Inflammatory macrophage treated with lipopolysaccharide for 1 hour (primary cell): ENCODE results near the gene HSP90AB1.

Experiments used
- DNase-seq, 2 donors: peaks; one replicate each; pipeline ENCODE4 v3.0.0-alpha.2; 2020 to 2022

Gene HSP90AB1

DNA sequence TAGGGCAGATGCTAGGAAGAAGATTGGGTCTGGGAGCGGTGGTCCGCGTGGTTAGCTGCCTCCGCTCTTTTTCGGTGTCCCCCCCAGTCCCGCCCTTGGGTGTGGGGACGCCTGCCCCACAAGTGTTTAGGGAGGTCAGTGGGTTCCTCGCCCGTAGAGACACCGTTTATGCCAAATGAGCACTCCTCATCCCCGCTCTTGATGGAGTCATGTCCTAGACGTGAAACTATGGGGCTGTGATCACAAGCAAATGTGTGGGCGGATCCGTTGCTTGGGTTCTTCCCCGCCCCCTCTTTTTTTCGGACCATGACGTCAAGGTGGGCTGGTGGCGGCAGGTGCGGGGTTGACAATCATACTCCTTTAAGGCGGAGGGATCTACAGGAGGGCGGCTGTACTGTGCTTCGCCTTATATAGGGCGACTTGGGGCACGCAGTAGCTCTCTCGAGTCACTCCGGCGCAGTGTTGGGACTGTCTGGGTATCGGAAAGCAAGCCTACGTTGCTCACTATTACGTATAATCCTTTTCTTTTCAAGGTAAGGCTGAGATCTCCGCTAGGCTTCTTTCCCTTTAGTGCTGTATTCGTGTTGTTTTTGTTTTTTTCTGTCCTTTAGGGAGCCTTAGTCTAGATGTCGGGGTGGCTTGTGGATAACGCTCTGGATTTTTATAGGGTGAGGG lies at the start of gene HSP90AB1:
TSS of gene HSP90AB1 (plus strand) at position 439 of the 675 bp plus-strand sequence. CDS start 1,529 bp downstream, outside the sequence.
- peak; percentile 96 to 98 for DNase-seq

DNA sequence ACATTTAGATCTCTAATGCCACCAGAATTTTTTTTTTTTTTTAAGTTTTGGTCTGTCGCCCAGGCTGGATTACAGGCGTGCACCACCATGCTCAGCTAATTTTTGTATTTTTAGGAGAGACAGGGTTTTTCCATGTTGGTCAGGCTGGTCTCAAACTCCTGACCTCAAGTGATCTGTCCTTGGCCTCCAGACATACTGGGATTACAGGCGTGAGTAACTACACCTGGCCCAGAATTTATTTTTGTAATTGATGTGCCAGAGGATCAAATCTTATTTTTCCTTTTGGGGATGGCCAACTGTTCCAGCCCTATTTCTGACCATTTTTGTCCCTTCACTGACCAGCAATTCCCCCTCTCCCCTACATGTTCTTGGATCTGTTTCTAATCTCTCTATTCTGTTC lies 48.2 kb upstream of the HSP90AB1 start:
- DNase-seq = no peak

DNA sequence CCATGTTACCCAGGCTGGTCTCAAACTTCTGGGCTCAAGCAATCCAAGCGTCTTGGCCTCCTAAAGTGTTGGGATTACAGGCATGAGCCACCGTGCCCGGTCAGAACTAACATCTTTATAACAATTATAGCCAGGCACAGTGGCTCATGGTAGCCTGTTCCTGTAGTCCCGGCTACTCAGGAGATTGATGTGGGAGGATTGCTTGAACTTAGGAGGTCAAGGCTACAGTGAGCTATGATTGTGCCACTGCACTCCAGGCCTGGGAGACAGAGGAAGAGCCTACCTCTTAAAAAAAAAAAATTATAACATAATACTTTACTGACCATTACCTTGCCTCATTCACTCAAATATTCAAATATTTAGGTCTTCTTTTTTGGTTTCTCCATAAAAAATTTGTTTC lies 47.0 kb upstream of the HSP90AB1 start:
- no peak for DNase-seq

DNA sequence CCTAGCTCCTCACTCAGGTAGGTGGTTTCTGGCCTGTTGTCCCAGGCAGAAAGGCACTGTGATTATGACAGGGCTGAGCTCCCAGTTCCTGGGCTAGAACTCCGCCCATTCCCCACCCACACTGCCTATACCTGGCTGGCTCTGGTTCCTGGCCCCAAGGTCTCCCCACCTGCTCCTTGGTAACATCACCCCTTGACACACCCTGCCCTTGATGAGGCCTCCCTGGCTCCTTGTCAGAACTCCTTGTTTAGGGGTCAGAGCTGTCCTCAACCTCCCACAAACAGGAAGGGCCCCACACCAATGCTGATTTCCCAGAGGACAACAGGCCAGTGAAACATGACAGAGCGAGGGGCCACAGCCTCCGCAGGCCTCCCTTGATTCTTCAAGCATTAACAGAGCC lies 45.7 kb upstream of the HSP90AB1 start:
- DNase-seq = no peak

DNA sequence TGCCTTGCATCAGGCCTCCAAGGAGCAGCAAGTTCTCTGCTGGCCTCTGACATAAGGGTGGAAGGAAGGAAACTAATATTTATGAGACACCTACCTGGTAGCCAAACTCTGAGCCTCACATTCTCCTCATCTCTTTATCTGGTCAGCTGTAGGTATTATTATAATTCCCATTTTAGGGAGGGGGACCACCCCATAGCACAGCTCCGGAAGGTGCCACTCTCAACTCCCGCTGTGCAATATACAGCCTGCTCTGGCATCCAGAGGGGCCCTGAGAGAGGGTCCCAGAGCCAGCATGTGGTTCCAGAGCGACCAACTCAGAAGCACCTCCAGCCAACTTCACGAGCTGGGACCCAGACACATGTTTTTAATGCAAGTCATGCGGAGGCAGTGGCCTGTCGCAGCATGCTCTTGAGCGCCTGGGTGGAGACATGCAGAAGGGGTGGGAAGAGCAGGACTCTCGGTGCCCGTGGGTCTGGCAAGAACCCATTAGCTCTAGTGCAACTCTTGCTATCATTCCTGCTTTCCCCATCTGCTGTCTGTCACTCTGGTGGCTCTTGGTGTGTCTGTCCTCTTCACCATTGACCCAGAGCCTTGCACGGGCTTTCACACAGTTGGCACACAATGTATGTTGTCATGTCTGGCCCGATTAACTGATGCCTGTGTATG lies 45.1 kb upstream of the HSP90AB1 start:
- no peak for DNase-seq

DNA sequence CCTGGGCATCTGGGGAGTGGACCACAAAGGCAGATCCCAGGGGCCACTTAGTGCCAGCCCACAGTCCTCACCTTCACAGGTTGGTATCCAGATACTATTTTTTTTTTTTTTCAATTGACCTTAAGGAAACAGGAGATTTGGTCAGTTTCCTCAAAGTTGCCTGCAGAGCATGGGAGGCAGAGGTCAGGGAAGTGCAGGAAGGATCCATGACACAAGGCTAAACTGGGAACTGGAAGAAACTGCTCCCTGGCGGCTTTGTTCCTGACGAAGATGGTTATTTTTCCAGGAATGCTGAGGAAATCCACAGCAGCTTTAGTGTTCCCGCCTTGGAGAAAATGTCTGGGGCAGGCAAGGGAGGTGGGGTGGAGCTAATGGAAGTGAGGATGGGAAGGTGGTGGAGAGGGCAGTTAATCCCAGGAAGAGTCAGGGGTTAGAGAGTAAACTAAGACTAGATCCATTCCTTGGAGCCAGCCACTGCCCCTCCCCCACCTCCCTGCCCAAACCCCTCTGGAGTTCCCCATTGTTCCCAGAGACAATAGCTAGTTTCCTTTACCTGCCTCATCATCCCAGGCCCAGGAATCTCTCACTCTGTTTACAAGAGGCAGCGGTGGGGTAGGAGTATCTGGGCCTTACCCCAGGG lies 44.4 kb upstream of the HSP90AB1 start:
- DNase-seq = no peak

DNA sequence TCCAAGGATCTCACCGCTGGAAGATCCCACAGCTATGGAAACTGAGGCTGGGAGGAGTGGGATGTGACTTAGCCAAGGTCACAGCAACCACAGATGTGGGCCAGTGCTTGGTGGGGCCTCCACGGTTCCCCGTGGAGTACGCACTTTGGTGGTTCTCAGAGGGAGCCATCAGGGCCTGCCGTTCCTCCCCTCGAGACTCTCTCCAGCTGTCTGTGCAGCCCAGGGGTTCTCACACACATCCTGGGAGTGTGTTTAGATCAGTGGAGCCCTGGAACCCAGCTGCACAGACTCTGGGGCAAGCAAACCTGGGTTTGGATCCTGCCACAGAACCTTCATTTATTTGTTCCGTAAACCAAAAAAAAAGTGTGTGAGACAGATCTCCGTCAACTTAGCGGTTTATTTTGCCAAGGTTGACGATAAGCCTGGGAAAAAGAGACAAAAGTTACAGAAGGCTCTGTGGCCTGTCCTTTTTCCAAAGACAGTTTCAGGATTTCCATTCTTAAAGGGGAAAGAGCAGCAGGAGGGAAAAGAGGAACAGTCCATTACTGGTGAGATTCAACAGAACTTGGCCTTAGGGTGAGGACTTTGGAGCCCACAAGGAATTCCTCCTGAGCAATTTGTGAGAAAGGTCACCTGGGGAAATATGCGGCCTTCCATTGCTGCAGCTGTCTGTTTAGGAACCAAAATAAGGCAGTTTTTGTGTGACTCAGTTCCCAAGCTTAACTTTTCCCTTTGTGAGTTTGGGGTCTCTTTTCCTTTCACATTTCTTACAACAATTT lies 43.7 kb upstream of the HSP90AB1 start:
- no peak for DNase-seq

DNA sequence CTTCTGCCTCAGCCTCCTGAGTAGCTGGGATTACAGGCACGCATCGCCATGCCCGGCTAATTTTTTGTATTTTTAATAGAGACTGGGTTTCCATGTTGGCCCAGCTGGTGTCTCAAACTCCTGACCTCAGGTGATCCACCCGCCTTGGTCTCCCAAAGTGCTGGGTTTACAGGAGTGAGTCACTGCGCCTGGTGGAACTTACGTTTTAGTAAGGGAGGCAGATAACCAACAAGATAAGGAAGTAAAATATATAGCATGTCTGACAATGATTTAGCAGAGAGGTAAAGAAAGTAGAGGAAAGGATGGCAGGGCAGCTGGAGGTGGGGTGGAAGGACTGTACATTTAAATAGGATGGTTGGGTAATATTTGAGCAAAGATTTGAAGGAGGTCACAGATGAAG lies 42.9 kb upstream of the HSP90AB1 start:
- no peak for DNase-seq

DNA sequence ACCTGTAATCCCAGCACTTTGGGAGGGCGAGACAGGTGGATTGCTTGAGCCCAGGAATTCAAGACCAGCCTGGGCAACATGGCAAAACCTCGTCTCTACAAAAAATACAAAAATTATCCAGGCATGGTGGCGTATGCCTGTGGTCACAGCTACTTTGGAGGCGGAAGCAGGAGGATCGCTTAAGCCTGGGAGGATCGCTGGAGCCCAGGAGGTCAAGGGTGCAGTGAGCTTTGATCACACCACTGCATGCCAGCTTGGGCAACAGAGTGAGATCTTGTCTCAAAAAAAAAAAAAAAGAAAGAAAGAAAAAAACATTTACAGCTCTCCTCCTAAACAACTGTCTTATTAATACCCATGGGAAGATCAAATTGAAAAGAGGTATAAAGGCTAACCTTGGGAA lies 38.9 kb upstream of the HSP90AB1 start:
- DNase-seq = no peak

DNA sequence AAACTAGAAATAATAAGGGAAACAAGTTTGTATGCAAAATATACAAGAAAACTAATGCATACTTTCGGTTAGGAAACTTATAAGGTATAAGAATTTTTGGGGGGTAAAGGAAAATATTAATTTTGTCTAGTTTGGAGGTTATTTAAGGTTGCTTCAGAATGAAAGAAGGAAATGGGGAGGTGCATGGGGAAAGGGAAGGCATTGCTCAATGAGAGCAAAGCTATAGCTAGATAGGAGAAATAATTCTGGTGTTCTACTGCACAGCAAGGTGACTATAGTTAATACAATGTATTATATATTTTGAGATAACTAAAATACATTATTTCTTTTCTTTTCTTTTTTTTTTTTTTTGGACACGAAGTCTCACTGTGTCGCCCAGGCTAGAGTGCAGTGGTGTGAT lies 35.6 kb upstream of the HSP90AB1 start:
- peak in 1 of 2 donors; percentile 47 for DNase-seq

DNA sequence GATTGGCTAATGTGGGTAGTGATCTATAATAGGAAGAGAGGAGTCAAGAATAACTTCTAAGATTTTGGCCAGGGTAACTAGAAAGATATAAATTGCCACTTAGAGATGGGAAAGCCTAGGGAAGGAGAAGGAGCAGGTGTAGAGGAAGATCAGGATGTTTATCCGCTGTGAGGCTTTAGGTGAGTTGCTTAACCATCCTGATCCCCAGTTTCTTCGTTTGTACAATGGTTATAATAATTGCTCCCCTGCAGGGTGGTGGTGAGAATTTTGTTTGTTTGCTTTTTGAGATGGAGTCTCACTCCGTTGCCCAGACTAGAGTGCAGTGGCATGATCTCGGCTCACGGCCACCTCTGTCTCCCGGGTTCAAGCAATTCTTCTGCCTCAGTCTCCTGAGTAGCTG lies 32.6 kb upstream of the HSP90AB1 start:
- no peak for DNase-seq

DNA sequence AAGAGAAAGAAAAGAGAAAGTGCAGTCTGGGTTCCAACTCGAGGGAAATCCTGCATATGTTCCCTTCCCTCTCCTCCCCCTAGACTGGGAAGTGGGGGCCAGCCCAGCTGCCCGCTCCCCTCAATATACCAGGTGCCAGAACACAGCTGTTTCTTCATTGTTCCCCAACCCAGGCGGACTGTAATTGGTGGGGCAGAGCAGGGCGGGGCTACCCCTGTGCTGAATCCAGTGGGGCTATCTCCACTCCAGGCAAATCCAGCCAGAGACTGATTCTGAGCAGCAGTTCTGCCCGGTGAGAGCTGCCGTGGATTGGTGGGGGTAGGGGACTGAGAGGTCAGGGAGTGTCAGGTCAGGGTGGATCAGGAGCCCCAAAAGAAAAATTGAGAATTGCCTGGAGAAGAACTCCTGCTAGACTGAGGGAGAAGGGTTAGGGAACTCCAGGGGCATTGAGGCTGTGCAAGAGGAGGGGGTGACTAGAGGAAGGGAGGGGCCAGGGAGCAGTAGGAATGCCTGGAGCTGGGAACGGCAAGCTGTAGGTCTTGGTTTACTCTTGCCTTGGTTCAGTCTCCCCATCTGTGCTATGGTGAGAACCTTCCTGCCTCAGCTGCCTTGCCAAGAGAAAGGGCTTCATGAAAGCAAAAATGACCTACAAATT lies 30.1 kb upstream of the HSP90AB1 start, which contains the start of gene MYMX:
TSS of gene MYMX (plus strand) at position 250 of the 655 bp plus-strand sequence. CDS start 546 bp downstream, outside the sequence.
- no peak for DNase-seq

DNA sequence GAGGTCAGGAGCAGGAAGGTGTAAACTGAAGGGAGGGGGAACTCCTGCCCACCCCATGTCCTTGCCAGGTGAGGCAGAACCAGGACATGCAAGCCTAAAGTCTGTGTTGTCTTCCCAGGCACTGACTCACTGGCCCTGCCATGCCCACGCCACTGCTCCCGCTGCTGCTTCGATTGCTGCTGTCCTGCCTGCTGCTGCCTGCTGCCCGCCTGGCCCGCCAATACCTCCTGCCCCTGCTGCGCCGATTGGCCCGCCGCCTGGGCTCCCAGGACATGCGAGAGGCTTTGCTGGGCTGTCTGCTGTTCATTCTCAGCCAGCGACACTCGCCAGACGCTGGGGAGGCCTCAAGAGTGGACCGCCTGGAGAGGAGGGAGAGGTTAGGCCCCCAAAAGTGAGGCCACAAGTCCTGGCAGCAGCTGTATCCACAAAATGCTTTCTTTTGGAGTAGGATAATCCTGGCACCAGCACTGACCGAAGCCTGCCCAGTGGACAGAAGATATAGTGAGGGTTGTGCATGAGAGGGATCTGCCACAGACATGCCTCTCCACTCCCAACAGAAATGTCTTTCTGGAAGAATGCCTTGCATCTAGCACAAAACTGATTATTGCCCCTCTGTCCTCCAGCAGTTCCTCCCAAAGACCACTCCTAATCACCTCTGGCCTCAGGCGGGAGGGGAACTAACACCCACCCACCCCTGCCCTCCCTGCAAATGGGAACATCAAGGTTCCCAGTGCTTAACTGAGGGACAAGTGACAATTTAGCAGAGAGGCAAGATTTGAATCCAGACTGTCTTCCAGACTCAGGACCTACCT lies 29.4 kb upstream of the HSP90AB1 start:
- DNase-seq = no peak

DNA sequence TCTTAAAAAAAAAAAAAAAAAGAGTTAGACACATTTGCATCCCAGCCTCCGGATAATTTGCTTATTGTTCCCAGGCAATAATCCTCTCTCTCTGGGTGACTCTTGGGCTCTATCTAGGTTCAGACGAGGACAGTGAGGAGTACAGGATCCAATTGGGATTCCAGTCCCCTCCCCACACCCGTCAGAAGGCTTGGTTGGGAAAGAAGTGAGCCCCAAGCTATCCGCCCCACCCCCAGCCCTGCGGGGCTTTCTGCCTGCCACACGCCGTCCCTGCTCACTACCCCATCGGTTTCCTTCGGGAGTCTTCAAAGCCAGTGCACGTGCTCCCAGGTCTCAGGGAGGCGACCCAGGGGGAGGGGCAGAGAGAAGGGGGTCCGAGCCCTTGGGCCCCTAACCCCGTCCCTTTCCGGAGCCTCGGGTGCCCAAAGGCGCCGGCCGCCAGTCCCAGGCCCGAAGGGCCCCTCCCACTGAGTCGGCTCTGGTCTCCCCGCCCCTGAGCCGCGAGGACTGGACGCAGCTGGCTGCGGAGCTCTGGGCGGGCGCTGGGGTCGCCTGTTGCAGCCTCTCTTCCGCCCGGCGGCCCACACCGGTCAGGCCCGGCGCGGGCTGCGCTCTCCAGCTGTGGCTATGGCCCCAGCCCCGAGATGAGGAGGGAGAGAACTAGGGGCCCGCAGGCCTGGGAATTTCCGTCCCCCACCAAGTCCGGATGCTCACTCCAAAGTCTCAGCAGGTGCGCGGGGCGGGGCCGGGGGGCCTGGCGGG lies 27.7 kb upstream of the HSP90AB1 start:
- peak; percentile 39 to 60 for DNase-seq

DNA sequence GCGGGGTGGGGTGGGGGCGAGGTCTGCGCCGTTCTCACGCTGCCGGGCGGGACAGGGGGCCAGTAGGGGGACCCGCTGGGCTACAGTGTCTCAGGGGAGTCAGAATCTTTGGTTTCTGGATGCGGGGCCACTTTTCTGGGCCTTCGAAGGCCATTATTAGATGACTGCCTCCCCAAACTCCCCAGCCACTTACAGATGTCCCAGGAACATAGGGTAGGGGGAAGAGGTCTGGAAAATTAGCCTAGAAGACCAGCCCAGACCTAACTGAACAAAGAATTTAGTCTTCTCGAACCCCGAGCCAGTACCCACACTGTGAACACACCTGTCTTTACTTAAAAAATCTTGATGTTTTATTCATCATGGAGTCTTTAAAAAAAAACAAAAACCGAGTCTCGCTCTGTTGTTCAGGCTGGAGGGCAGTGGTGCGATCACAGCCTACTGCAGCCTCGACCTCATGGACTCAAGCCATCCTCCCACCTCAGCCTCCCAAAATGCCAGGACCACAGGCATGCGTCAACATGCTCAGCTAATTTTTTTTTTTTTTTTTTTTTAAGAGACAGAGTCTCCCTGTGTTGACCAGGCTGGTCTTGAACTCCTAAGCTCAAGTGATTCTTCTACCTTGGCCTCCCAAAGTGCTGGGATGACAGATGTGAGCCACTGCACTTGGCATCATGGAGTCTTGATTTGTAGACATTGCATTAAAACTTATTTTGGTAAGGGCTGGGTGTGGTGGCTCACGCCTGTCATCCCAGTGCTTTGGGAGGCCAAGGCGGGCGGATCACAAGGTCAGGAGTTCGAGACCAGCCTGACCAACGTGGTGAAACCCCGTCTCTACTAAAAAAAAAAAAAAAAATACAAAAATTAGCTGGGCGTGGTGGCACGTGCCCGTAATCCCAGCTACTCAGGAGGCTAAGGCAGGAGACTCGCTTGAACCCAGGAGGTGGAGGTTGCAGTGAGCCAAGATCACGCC lies 26.8 kb upstream of the HSP90AB1 start:
- DNase-seq = no peak

DNA sequence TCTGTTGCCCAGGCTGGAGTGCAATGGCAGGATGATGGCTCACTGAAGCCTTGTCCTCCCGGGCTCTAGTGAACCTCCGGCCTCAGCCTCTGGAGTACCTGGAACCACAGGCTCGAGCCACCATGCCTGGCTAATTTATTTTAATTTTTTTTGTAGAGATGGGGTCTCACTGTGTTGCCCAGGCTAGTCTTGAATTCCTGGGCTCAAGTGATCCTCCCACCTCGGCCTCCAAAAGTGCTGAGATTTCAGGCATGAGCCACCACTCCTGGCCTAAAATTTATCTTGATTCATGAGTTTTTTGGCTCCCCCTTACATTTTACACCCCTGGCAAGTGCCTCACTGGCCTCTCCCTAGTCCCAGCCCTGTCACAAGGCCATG lies 26.0 kb upstream of the HSP90AB1 start:
- no peak for DNase-seq

DNA sequence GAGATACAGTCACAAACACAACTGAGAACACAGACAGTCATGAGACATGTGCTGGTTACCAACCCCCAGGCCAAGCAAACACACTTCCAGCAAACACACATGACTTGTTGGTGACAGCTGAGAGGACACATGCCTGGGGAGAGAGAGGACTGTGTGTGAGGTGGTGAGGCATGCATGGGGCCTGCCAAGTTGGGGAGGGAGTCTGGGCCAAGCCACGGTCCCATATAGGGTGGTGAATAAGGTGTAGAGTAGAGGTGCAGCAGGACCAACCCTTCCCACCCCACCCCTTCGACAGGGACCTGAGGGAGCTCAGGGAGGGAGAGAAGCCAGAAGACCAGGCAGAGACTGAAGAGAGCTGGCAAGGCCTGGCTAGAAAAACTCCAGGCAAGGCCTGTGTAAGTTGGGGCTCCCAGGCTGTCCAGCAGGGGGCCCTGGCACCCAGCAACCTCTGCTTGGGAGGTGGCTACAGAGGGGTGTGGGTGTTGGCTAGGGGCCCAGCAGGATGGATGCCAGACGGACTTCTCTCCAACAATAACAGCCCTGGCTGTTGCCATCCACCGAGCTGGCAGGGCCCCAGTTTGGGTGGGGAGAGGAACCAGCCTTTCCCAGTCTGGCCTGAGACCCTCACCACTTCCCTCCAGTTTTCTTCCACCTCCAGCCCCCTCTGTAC lies 25.5 kb upstream of the HSP90AB1 start:
- peak; percentile 71 to 79 for DNase-seq

DNA sequence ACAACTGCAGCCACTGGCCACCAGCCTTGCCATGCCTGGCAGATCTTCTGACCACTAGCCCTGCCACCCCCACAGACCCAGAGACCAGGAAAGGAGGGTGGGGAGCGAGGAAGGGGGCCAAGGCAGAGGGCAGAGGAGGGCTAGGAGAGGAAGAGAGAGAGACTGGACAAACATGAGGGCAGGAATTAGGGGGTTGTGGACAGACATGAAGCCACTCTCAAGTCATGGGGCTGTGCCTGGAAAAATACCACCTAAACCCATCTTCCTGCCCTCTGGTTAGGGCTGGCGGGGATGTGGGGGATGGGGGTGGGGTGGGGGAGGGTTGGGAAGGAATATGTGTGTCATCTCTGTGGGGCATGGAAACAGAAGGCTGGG lies 25.0 kb upstream of the HSP90AB1 start:
- DNase-seq = no peak
